ENCODE data around the gene GKN1.
A peak's percentile ranks its signal among the peaks of the same experiment; 100 is the strongest.

Gene GKN1

GRCh38 chr2:68987021-68987503 lies 12.6 kb downstream of the GKN1 start:
- no peaks in the 10 kb centered on the region for H3K36me3 ChIP-seq (ENCODE audit: control insufficient read depth in 1 of 2, insufficient read depth in 2 of 2, low read length in 2 of 2)
- H2AFZ ChIP-seq (ENCODE audit: insufficient read depth, low read length, poor library complexity): no peak overlapping the region
- no peak overlapping the region for H2AK5ac ChIP-seq (ENCODE audit: low read length)
- no CpG with 5 or more reads among the region's 5 CpGs for WGBS (ENCODE audit: extremely low coverage, insufficient coverage, insufficient read length)
- no peaks in the 10 kb centered on the region for H3K9me3 ChIP-seq (ENCODE audit: insufficient read depth, low read depth, low read length)
- H4K12ac ChIP-seq (ENCODE audit: low read depth, low read length): no peak overlapping the region
- H3K27me3 ChIP-seq (ENCODE audit: insufficient read depth, low read length): no peaks in the 10 kb centered on the region
- no peak overlapping the region for H3K9ac ChIP-seq (ENCODE audit: low read length)
- no peak overlapping the region for H4K8ac ChIP-seq (ENCODE audit: low read depth, low read length)
- H2BK120ac ChIP-seq (ENCODE audit: insufficient read depth, low read length, poor library complexity): no peak overlapping the region
- H3K14ac ChIP-seq (ENCODE audit: low read length): no peak overlapping the region
- H3K79me2 ChIP-seq (ENCODE audit: control insufficient read depth, insufficient read depth, low read length, poor library complexity): no peaks in the 10 kb centered on the region
- no peak for DNase-seq
- H4K91ac ChIP-seq (ENCODE audit: low read depth, low read length): no peak overlapping the region
- H3K4me2 ChIP-seq (ENCODE audit: low read length): no peak overlapping the region
- H2BK12ac ChIP-seq (ENCODE audit: low read length): no peak overlapping the region
- no peaks in the 10 kb centered on the region for H3K79me1 ChIP-seq (ENCODE audit: low read length)
- no peaks in the 10 kb centered on the region for H3K4me1 ChIP-seq (ENCODE audit: control insufficient read depth in 1 of 2, insufficient read depth in 2 of 2, low read length in 2 of 2)
- H3K27ac ChIP-seq (ENCODE audit: low read depth, low read length): no peak overlapping the region
- H3K18ac ChIP-seq (ENCODE audit: low read length): no peak overlapping the region
- no peak overlapping the region for H3K4me3 ChIP-seq (ENCODE audit: low read depth, low read length)
- H2BK5ac ChIP-seq (ENCODE audit: low read depth, low read length, poor library complexity): no peak overlapping the region
- no peak overlapping the region for H3K4ac ChIP-seq (ENCODE audit: low read depth, low read length)
- peak overlapping the region; percentile 27 for H3K23ac ChIP-seq (ENCODE audit: low read length)

- Histone ChIP-seq H3K9me3 (ENCODE audit: insufficient read depth, low read depth, low read length) (no peaks in the 10 kb centered on the region), H3K9ac (ENCODE audit: low read length) (no peak overlapping the region), H3K4me2 (ENCODE audit: low read length) (no peak overlapping the region), H3K27ac (ENCODE audit: low read depth, low read length) (no peak overlapping the region), H3K18ac (ENCODE audit: low read length) (no peak overlapping the region), H3K4me1 (ENCODE audit: control insufficient read depth in 1 of 2, insufficient read depth in 2 of 2, low read length in 2 of 2) (no peaks in the 10 kb centered on the region), H2BK5ac (ENCODE audit: low read depth, low read length, poor library complexity) (no peak overlapping the region), H4K91ac (ENCODE audit: low read depth, low read length) (no peak overlapping the region), H4K8ac (ENCODE audit: low read depth, low read length) (no peak overlapping the region), H2AK5ac (ENCODE audit: low read length) (no peak overlapping the region), H3K36me3 (ENCODE audit: control insufficient read depth in 1 of 2, insufficient read depth in 2 of 2, low read length in 2 of 2) (no peaks in the 10 kb centered on the region), H3K23ac (ENCODE audit: low read length) (no peak overlapping the region), H3K14ac (ENCODE audit: low read length) (no peak overlapping the region), H4K12ac (ENCODE audit: low read depth, low read length) (no peak overlapping the region), H3K4ac (ENCODE audit: low read depth, low read length) (no peak overlapping the region), H2BK12ac (ENCODE audit: low read length) (no peak overlapping the region), H3K27me3 (ENCODE audit: insufficient read depth, low read length) (no peaks in the 10 kb centered on the region), H3K4me3 (ENCODE audit: low read depth, low read length) (no peak overlapping the region), H3K79me2 (ENCODE audit: control insufficient read depth, insufficient read depth, low read length, poor library complexity) (no peaks in the 10 kb centered on the region), H2BK120ac (ENCODE audit: insufficient read depth, low read length, poor library complexity) (no peak overlapping the region), H3K79me1 (ENCODE audit: low read length) (no peaks in the 10 kb centered on the region), H2AFZ (ENCODE audit: insufficient read depth, low read length, poor library complexity) (no peak overlapping the region)
- WGBS (ENCODE audit: extremely low coverage, insufficient coverage, insufficient read length): no CpG with 5 or more reads among the region's 5 CpGs
- DNase-seq: no peak
Measured at GRCh38 chr2:68989035-68989434, 14.6 kb downstream of the GKN1 start.

DNA sequence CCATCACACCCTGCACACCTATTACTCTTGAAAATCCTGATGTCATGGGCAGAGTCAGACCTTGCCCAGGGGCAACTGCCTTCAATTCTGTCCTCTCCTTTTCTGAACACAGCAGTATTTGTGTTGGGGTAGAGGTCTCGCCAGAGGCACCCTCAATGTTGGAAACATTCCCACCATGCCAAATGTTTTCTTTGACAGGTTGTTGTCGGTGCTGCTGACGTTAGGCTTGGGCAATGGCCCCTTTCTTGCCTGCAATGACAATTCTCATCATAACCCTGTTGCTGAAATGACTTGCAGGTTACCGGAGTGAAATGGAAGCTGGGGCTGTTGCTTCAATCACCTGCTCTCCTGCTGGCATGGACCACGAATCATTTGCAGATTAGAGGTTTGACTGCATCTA lies 17.9 kb downstream of the GKN1 start:
- no peak for DNase-seq
- H4K8ac ChIP-seq (ENCODE audit: low read depth, low read length): no peak overlapping the region
- H3K4me1 ChIP-seq (ENCODE audit: control insufficient read depth in 1 of 2, insufficient read depth in 2 of 2, low read length in 2 of 2): no peaks in the 10 kb centered on the region
- no peak overlapping the region for H3K27ac ChIP-seq (ENCODE audit: low read depth, low read length)
- H3K23ac ChIP-seq (ENCODE audit: low read length): no peak overlapping the region
- no peak overlapping the region for H3K14ac ChIP-seq (ENCODE audit: low read length)
- H3K4me3 ChIP-seq (ENCODE audit: low read depth, low read length): no peak overlapping the region
- H2BK5ac ChIP-seq (ENCODE audit: low read depth, low read length, poor library complexity): no peak overlapping the region
- WGBS (ENCODE audit: extremely low coverage, insufficient coverage, insufficient read length): no CpG with 5 or more reads among the region's 5 CpGs
- H3K27me3 ChIP-seq (ENCODE audit: insufficient read depth, low read length): no peaks in the 10 kb centered on the region
- no peak overlapping the region for H2AK5ac ChIP-seq (ENCODE audit: low read length)
- no peaks in the 10 kb centered on the region for H3K36me3 ChIP-seq (ENCODE audit: control insufficient read depth in 1 of 2, insufficient read depth in 2 of 2, low read length in 2 of 2)
- no peak overlapping the region for H3K4me2 ChIP-seq (ENCODE audit: low read length)
- H3K79me1 ChIP-seq (ENCODE audit: low read length): no peaks in the 10 kb centered on the region
- no peak overlapping the region for H2BK12ac ChIP-seq (ENCODE audit: low read length)
- no peak overlapping the region for H3K9ac ChIP-seq (ENCODE audit: low read length)
- H3K18ac ChIP-seq (ENCODE audit: low read length): no peak overlapping the region
- no peak overlapping the region for H4K91ac ChIP-seq (ENCODE audit: low read depth, low read length)
- H2AFZ ChIP-seq (ENCODE audit: insufficient read depth, low read length, poor library complexity): no peak overlapping the region
- no peaks in the 10 kb centered on the region for H3K79me2 ChIP-seq (ENCODE audit: control insufficient read depth, insufficient read depth, low read length, poor library complexity)
- no peak overlapping the region for H3K4ac ChIP-seq (ENCODE audit: low read depth, low read length)
- no peak overlapping the region for H2BK120ac ChIP-seq (ENCODE audit: insufficient read depth, low read length, poor library complexity)
- no peak overlapping the region for H4K12ac ChIP-seq (ENCODE audit: low read depth, low read length)
- peaks cover 2% of the 10 kb centered on the region for H3K9me3 ChIP-seq (ENCODE audit: insufficient read depth, low read depth, low read length)

GRCh38 chr2:68992933-68993332 lies 18.5 kb downstream of the GKN1 start:
- Histone ChIP-seq H3K14ac (ENCODE audit: low read length) (no peak overlapping the region), H3K4ac (ENCODE audit: low read depth, low read length) (no peak overlapping the region), H3K4me3 (ENCODE audit: low read depth, low read length) (no peak overlapping the region), H3K9me3 (ENCODE audit: insufficient read depth, low read depth, low read length) (peaks cover 2% of the 10 kb centered on the region), H2BK12ac (ENCODE audit: low read length) (no peak overlapping the region), H3K79me2 (ENCODE audit: control insufficient read depth, insufficient read depth, low read length, poor library complexity) (no peaks in the 10 kb centered on the region), H2BK120ac (ENCODE audit: insufficient read depth, low read length, poor library complexity) (no peak overlapping the region), H3K4me1 (ENCODE audit: control insufficient read depth in 1 of 2, insufficient read depth in 2 of 2, low read length in 2 of 2) (no peaks in the 10 kb centered on the region), H3K9ac (ENCODE audit: low read length) (no peak overlapping the region), H3K4me2 (ENCODE audit: low read length) (no peak overlapping the region), H4K12ac (ENCODE audit: low read depth, low read length) (no peak overlapping the region), H4K8ac (ENCODE audit: low read depth, low read length) (no peak overlapping the region), H2AFZ (ENCODE audit: insufficient read depth, low read length, poor library complexity) (no peak overlapping the region), H4K91ac (ENCODE audit: low read depth, low read length) (no peak overlapping the region), H2AK5ac (ENCODE audit: low read length) (no peak overlapping the region), H3K79me1 (ENCODE audit: low read length) (no peaks in the 10 kb centered on the region), H3K23ac (ENCODE audit: low read length) (no peak overlapping the region), H3K18ac (ENCODE audit: low read length) (no peak overlapping the region), H3K27ac (ENCODE audit: low read depth, low read length) (no peak overlapping the region), H2BK5ac (ENCODE audit: low read depth, low read length, poor library complexity) (no peak overlapping the region), H3K27me3 (ENCODE audit: insufficient read depth, low read length) (no peaks in the 10 kb centered on the region), H3K36me3 (ENCODE audit: control insufficient read depth in 1 of 2, insufficient read depth in 2 of 2, low read length in 2 of 2) (no peaks in the 10 kb centered on the region)
- WGBS (ENCODE audit: extremely low coverage, insufficient coverage, insufficient read length): no CpG with 5 or more reads among the region's 3 CpGs
- DNase-seq: no peak

Data from trophoblast cell (in vitro differentiated cells and primary cell).